ENCODE results near the gene IGF1.
"Not testable (repeated sequence)": the region's sequence is repeated elsewhere in the genome, so short reads cannot be mapped to it uniquely, and the experiment has no call there.

IGF1 gene

DNA sequence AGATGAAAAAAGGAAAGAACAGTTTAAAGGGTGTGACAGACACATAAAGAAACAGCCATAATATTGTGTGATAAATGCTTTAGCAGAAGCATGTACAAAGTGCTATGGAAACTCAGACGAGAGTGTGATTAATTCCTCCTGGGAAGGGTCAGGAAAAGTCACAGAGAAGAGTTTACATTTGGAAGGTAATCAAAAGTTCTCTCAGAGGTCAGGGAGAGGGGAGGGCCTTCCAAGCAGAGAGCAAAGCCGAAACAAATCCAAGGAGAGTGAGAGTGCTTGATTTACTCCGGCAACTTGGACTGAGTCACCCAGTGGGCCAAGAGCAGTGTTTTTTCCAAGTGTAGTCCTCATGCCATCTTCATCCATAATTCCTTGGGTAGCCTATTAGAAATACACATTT is 108.3 kb downstream of the IGF1 start:
- no peak overlapping the region for H3K4me3 ChIP-seq (ENCODE audit: low read depth, low read length)
- POLR2A ChIA-PET: no interaction called here
- DNase-seq (ENCODE audit: low read depth, low spot score): no peak
- CTCF ChIA-PET: no interaction called here
- TF ChIP-seq, protein P1, sequence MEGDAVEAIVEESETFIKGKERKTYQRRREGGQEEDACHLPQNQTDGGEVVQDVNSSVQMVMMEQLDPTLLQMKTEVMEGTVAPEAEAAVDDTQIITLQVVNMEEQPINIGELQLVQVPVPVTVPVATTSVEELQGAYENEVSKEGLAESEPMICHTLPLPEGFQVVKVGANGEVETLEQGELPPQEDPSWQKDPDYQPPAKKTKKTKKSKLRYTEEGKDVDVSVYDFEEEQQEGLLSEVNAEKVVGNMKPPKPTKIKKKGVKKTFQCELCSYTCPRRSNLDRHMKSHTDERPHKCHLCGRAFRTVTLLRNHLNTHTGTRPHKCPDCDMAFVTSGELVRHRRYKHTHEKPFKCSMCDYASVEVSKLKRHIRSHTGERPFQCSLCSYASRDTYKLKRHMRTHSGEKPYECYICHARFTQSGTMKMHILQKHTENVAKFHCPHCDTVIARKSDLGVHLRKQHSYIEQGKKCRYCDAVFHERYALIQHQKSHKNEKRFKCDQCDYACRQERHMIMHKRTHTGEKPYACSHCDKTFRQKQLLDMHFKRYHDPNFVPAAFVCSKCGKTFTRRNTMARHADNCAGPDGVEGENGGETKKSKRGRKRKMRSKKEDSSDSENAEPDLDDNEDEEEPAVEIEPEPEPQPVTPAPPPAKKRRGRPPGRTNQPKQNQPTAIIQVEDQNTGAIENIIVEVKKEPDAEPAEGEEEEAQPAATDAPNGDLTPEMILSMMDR (IDR thresholded peaks at IDR 0.05; ENCODE audit: insufficient read depth, low read length, missing control alignments): no peak

DNA sequence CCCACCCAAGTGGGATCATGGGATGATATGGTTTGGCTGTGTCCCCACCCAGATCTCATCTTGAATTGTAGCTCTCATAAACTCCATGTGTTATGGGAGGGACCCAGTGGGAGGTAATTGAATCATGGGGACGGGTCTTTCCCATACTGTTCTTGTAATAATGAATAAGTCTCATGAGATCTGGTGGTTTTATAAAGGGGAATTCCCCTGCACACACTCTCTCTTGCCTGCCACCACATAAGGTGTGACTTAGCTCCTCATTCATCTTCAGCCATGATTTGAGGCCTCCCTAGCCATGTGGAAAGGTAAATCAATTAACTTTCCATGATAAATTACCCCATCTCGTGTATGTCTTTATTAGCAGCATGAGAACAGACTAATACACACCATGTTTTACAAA is 109.2 kb downstream of the IGF1 start:
- TF ChIP-seq, protein P1 (IDR thresholded peaks at IDR 0.05; ENCODE audit: insufficient read depth, low read length, missing control alignments): no peak
- H3K4me3 ChIP-seq (ENCODE audit: low read depth, low read length): no peak overlapping the region
- DNase-seq (ENCODE audit: low read depth, low spot score): no peak
- CTCF ChIA-PET: no interaction called here
- POLR2A ChIA-PET: no interaction called here

DNA sequence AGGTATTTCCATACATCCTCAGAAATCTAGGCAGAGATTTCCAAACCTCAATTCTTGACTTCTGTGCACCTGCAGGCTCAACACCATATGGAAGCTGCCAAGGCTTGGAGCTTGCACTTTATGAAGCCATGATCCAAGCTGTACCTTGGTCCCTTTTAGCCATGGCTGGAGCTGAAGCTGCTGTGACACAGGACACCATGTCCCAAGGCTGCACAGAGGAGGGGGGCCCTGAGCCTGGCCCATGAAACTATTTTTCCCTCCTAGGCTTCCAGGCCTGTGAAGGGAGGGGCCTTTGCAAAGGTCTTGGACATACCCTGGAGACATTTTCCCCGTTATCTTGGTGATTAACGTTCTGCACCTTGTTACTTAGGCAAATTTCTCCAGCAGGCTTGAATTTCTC is 110.5 kb downstream of the IGF1 start:
- TF ChIP-seq, protein P1 (IDR thresholded peaks at IDR 0.05; ENCODE audit: insufficient read depth, low read length, missing control alignments): no peak
- ChIA-PET CTCF (no interaction called here), POLR2A (no interaction called here)
- DNase-seq (ENCODE audit: low read depth, low spot score): no peak
- no peak overlapping the region for H3K4me3 ChIP-seq (ENCODE audit: low read depth, low read length)

DNA sequence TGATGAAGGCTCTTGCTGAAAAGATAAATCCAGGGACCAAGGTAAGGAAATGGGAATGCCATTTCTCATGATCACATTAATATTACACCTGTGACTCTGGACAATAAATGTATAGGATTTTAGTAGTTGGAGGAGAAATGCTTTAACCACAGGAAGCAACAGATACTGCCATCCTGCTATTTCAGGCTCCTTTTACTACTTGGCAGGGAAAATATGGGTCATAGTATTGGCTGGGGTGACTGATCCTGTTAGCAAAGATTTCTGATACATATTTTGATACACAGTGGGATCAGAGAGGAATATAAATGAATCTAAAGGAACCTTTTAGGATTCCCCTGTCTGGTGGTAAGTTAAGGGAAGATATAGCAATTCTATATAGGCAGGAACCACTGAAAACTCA is 115.0 kb downstream of the IGF1 start:
- TF ChIP-seq, protein P1 (IDR thresholded peaks at IDR 0.05; ENCODE audit: insufficient read depth, low read length, missing control alignments): no peak
- ChIA-PET POLR2A (no interaction called here), CTCF (no interaction called here)

DNA sequence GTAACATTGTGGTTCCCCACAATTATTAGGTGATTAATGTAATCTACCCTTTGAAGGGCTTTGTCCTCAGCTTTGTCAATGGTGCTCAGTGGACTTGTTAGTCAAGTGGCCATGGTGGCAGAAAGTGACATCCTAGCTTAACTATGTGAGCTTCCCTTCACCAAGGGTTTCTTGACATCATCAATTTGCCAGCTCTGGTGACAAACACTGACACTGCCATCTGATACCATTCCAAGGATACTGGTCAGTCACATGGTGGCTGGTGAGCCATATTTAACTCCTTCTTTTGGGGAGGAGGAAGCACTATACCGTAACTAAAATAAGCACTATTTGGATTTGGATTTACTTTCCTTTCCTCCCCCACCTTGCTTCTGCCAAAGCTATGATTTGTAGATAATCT is 115.7 kb downstream of the IGF1 start:
- POLR2A ChIA-PET: no interaction called here
- TF ChIP-seq, protein P1 (IDR thresholded peaks at IDR 0.05; ENCODE audit: insufficient read depth, low read length, missing control alignments): no peak
- CTCF ChIA-PET: no interaction called here
- no peak for DNase-seq (ENCODE audit: low read depth, low spot score)
- H3K4me3 ChIP-seq (ENCODE audit: low read depth, low read length): no peak overlapping the region

More for the DNA sequence above, 115.0 kb downstream of the IGF1 start:
- DNase-seq (ENCODE audit: low read depth, low spot score): no peak
- H3K4me3 ChIP-seq (ENCODE audit: low read depth, low read length): no peak overlapping the region

DNA sequence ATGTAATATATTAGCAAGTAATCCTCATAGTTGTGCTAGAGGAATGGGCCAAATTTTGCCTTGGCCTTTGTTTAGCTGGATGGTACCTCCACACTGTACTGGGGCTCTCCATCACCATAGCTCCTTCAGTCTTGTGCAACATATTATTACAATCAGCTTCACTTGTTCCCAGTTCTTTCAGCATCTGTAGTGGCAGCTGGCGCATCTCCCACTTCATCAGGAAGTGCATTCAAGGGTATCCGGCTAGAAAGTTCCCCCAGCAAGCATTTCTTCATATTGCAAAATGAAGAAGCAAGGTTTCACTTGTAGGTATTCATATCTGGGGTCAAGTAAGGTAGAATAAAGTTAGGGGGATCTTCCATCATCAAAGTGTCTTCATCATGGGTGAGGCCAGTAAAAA is 123.7 kb downstream of the IGF1 start:
- TF ChIP-seq, protein P1 (IDR thresholded peaks at IDR 0.05; ENCODE audit: insufficient read depth, low read length, missing control alignments): no peak
- CTCF ChIA-PET: no interaction called here
- H3K4me3 ChIP-seq (ENCODE audit: low read depth, low read length): no peak overlapping the region

DNA sequence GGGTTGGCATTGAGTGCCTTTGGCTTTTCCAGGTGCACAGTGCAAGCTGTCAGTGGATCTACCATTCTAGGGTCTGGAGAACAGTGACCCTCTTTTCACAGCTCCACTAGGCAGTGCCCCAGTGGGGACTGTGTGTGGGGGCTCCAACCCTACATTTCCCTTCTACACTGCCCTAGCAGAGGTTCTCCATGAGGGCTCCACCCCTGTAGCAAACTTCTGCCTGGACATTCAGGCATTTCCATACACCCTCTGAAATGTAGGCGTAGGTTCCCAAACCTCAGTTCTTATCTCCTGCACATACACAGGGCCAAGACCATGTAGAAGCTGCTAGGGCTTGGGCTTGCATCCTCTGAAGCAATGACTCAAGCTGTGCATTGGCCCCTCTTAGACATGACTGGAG is 126.1 kb downstream of the IGF1 start:
- CTCF ChIA-PET, POLR2A ChIA-PET: not testable (repeated sequence)

More for the DNA sequence above, 123.7 kb downstream of the IGF1 start:
- DNase-seq (ENCODE audit: low read depth, low spot score): no peak
- POLR2A ChIA-PET: no interaction called here

More for the DNA sequence above, 126.1 kb downstream of the IGF1 start:
- not testable (repeated sequence) for H3K4me3 ChIP-seq (ENCODE audit: low read depth, low read length); DNase-seq (ENCODE audit: low read depth, low spot score)
